GM19193 (cell line): ENCODE measurements around the gene ZNF345.
A peak's percentile ranks its signal among the peaks of the same experiment; 100 is the strongest.

Source experiments
- POLR2A ChIP-seq: IDR thresholded peaks from 4 replicates; pipeline ENCODE4 v1.6.1; 2011; ENCODE audit not compliant: insufficient read depth, insufficient read length; ENCODE audit errors: extremely low read depth

Gene ZNF345

DNA sequence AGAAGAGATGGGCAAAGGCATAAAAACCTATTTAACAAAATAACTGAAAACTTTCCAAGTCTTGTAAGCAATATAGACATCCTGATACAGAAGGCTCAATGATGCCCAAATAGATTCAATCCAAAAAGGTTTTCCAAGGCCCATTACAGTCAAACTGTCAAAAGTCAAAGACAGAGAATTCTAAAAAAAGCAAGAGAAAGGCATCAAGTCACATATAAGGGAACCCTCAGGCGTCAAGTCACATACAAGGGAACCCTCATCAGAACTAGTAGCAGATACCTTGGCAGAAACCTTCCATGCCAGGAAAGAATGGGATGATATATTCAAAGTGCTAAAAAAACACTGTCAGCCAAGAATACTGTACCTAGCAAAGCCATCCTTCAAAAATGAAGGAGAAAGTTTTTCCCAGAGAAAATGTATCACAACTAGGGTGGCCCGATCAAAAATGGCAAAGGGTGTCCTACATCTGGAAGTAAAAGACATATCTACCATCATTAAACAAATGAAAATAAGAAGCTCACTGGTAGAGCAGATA, 44.2 kb downstream of the ZNF345 start:
- TF ChIP-seq POLR2A = no peak

DNA sequence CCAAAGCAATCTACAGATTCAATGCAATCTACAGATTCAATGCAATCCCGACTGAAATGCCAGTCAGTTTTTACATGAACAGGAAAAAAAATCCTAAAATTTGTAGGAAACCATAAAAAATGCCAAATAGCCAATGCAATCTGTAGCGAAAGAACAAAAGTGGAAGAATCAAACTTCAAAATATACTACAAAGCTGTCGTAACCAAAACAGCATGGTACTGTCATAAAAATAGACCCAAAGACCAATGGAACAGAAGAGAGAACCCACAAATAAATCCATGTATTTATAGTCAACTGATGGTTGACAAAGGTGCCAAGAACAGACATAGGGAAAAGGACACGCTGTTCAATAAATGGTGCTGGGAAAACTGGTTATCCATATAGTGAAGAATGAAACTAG, 47.7 kb downstream of the ZNF345 start:
- no peak for TF ChIP-seq POLR2A

DNA sequence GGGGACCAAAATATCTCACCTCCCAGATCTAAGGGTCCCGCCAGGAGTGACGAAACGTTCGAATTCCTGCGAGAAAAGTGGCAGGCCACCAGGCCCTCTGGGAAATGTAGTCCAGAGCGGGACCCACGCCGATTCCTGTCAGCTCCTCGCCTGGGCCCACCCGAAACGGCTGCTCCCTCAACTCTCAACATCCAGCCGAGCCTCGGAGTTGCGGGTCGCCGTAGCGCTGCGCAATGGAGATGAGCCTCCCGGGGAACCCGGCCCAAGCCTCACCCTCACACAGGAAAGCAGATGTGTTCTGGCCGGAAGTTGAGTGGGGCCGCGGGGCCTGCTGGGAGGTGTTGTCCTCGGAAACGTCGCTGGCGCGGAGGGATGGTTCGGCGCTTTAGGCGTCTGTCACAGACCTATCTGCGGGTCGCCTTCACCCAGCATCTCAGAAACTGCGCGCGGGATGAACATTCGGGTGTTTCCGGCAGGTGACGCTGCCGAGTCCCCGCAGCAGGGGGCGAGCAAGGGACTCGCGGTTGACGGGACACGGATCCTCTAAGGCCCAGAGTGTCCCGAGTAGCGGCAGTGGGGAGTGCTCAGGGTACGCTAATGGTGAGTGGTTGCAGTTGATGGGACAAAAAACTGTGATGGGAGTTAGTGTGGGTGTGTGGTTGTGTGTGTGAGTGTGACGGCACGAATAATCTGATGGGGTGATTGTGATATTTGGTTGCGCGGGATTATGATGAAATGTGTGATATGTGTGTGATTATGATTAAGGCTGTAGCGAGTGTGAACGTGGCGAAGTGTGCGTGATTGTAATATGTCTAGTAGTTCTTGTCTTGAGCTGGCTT, 65.5 kb downstream of the ZNF345 start, which contains the start of the genes ZNF568 and ZNF829:
Gene ZNF568 (plus strand): TSS at position 341 of the 839 bp plus-strand sequence. CDS start 6,439 bp downstream, outside the sequence.
Gene ZNF829 (minus strand): TSS at position 300 of the 839 bp plus-strand sequence. CDS start 1,124 bp downstream, outside the sequence.
- peak; percentile 68 for TF ChIP-seq POLR2A

- TF ChIP-seq POLR2A = no peak
Observed at GRCh38 chr19:36916991-36917390, 66.3 kb downstream of the ZNF345 start.

DNA sequence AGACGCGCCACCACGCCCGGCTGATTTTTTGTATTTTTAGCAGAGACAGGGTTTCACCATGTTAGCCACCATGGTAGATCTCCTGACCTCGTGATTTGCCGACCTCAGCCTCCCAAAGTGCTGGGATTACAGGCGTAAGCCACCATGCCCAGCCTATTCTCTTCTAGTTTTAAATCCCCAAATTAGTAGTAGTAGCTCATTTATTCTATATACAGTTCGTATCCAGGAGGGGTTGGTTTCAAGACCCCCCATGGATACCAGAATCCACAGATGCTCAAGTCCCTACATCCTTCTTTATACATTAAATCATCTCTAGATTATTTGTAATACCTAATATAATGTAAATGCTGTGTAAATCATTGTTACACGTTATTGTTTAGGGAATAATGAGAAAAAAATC, 67.4 kb downstream of the ZNF345 start:
- TF ChIP-seq POLR2A = no peak
